Bronchial epithelial cell (primary cell): ENCODE data around the gene COL3A1. TPM values are rescaled to one million over a fixed set of nuclear protein-coding genes. Genes with fewer than 3 reads are reported as not detected.

ENCODE experiments used
- DNase-seq: peaks from one replicate; pipeline ENCODE4 v3.0.0-alpha.2; 2010; ENCODE audit warnings: low read depth
- FAIRE-seq: peaks from 2 replicates; lab custom pipeline; 2011; peaks lifted over from hg19 to GRCh38; lab: Jason Lieb, UNC
- H3K27me3 ChIP-seq: 2 replicates; pipeline ENCODE4 v1.5.1; 2011; ENCODE audit warnings: low read length; ENCODE audit not compliant: control insufficient read depth, insufficient read depth
- H3K36me3 ChIP-seq: 2 replicates; pipeline ENCODE4 v1.5.1; 2011; ENCODE audit warnings: low read length; ENCODE audit not compliant: control insufficient read depth, insufficient read depth
- H3K4me3 ChIP-seq: 2 replicates; pipeline ENCODE4 v1.5.1; 2011; ENCODE audit warnings: mild to moderate bottlenecking, low read depth, low read length, control low read depth
- CTCF ChIP-seq: IDR thresholded peaks from 2 replicates; pipeline ENCODE4 v1.5.1; 2011; ENCODE audit warnings: mild to moderate bottlenecking, moderate library complexity, low read length, control low read depth, inconsistent platforms; ENCODE audit not compliant: insufficient read depth, severe bottlenecking
- total RNA-seq: library from RNA; depleted of rRNA; stranded (reverse); fragments of >200 nt; gene quantifications from 2 replicates; pipeline ENCODE4 v1.2.1, GENCODE V29; 2014

Gene COL3A1
- total RNA-seq, 1 donor from 2014 or later: 43.4 TPM

- no peaks in the 10 kb centered on the region for H3K27me3 ChIP-seq
- no peak for FAIRE-seq
Measured at GRCh38 chr2:188969236-188969635, 4.9 kb upstream of the COL3A1 start.

GRCh38 chr2:188969651-188970050, 4.5 kb upstream of the COL3A1 start:
- FAIRE-seq: no peak

More at GRCh38 chr2:188969236-188969635, 4.9 kb upstream of the COL3A1 start:
- no peak for DNase-seq
- Histone ChIP-seq H3K4me3 (no peak overlapping the region), H3K36me3 (no peaks in the 10 kb centered on the region)
- no peak for TF ChIP-seq CTCF

GRCh38 chr2:188970211-188970610, 4.0 kb upstream of the COL3A1 start:
- H3K4me3 ChIP-seq: no peak overlapping the region
- H3K36me3 ChIP-seq: no peaks in the 10 kb centered on the region
- TF ChIP-seq CTCF: no peak
- no peak for DNase-seq
- no peaks in the 10 kb centered on the region for H3K27me3 ChIP-seq
- no peak for FAIRE-seq

More at GRCh38 chr2:188969651-188970050, 4.5 kb upstream of the COL3A1 start:
- no peaks in the 10 kb centered on the region for H3K27me3 ChIP-seq
- no peak for TF ChIP-seq CTCF
- DNase-seq: no peak
- no peak overlapping the region for H3K4me3 ChIP-seq
- no peaks in the 10 kb centered on the region for H3K36me3 ChIP-seq

- H3K4me3 ChIP-seq: no peak overlapping the region
- TF ChIP-seq CTCF: no peak
- H3K36me3 ChIP-seq: no peaks in the 10 kb centered on the region
- no peaks in the 10 kb centered on the region for H3K27me3 ChIP-seq
- no peak for DNase-seq
- FAIRE-seq: no peak
Measured at GRCh38 chr2:188971432-188971861, 2.7 kb upstream of the COL3A1 start.

- TF ChIP-seq CTCF: no peak
- DNase-seq (no peak), FAIRE-seq (no peak)
- Histone ChIP-seq H3K36me3 (no peaks in the 10 kb centered on the region), H3K4me3 (no peak overlapping the region), H3K27me3 (no peaks in the 10 kb centered on the region)
Measured at GRCh38 chr2:188973641-188974040, 532 bp upstream of the COL3A1 start.

- no peaks in the 10 kb centered on the region for H3K27me3 ChIP-seq
- H3K4me3 ChIP-seq: no peak overlapping the region
- no peak for TF ChIP-seq CTCF
- no peak for FAIRE-seq
- no peak for DNase-seq
- no peaks in the 10 kb centered on the region for H3K36me3 ChIP-seq
Measured at GRCh38 chr2:188975497-188976102, 1.4 kb downstream of the COL3A1 start.
